Subcutaneous adipose tissue (tissue), 4 donors: Measurements from ENCODE around the gene EEFSEC. TPM values are rescaled to one million over a fixed set of nuclear protein-coding genes. Genes with fewer than 3 reads are reported as not detected.

Experiments used
- CTCF ChIP-seq: fragments of 450-650 bp; IDR thresholded peaks from one replicate; pipeline ENCODE4 v1.5.1; 2016; ENCODE audit warnings: low read depth, mild to moderate bottlenecking, control low read depth, antibody characterized with exemption, moderate library complexity
- total RNA-seq, 4 donors: library from RNA; depleted of rRNA; stranded (reverse); fragments of >200 nt; gene quantifications; one replicate each; pipeline ENCODE4 v1.1.0, GENCODE V29; 2016

EEFSEC gene
- total RNA-seq, 4 donors from 2014 or later, result 13.7 to 26.9 (median 17.4) TPM

DNA sequence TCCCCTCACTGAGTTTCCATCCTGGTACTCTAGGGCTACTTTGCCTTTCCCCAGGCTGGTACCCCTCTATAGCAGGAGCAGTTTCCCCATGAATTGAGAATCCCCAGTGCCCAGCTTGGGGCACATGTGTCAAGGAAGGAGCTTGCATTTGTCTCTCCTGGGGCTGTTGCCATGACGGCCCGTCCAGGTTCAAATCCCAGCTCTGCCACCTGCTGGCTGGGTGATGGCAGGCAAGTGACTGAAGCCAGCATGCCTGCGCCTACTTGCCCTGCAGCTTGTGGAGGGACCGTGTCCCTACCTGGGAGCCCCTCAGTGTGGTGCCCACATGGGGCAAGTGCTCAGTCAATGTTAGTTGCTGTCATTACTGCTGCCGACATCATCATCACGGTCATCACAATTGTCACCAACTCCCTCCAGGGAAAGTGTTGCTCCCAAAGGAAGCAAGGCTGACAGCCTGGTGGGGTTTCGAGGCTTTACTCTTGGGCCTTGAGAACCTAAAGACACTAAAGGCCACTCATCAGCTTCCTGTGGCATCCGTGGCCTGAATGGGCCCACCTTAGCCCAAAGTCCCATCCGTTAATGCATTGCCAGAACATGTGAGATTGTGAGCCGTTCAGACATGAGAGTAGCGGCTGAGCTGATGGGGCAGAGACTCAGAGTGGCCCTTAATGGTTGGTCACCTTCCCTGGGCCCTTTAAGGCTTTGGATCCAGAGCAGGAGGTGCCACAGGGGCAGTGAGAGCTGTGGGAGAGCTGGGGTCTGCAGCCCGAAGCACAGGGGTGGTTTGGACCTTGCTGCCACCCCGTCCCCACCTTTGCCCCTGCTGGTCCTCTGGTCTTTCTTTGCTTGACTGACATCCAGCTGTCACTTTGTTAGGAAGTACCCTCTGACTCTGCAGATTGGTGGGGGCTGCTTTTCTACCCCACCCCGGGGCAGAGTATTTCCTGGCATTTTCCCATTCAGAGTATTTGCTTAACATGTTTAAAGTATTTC is 169.0 kb downstream of the EEFSEC start:
- no peak for TF ChIP-seq CTCF

GRCh38 chr3:128323206-128324081 is 170.2 kb downstream of the EEFSEC start:
- no peak for TF ChIP-seq CTCF

- TF ChIP-seq CTCF, result no peak
Measured at GRCh38 chr3:128324911-128325592, 171.8 kb downstream of the EEFSEC start.

DNA sequence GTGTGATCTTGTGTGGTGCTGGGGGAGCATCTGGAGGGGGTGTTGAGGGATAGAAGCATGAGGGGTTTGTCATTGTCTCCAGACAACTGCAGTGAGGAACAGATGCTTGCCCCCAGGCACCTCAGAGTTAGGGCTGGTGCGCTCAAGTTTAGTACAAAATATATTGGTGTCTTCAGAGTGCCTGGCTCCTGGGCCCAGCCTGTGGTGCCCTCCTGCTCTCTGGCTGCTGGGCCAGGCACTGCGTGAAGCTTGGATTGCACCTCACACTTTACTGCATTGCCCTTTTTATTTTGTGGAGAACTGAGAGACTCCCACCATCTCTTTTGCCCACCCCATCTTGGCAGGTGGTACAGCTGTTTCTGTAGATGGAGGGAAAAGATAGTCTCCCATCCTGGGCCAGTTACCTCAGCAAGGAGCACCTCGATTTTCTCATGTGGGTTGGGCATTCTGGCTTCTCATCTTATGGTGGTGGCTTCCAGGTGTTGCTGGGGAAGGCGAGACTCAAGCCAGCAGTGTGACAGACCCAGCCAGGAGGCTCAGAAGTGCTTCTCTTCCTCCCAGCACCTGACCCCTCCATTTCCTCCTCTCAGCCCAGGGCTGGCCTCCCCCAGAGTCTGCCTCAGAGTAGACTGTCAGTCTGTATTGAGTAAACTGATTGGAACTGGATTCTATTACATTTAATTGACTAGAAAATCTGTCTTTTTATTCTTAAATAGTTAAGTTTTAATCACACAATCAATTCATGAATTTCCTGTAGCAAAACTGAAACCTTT is 173.0 kb downstream of the EEFSEC start:
- TF ChIP-seq CTCF, result no peak

- no peak for TF ChIP-seq CTCF
Measured at GRCh38 chr3:128327606-128328031, 174.3 kb downstream of the EEFSEC start.

DNA sequence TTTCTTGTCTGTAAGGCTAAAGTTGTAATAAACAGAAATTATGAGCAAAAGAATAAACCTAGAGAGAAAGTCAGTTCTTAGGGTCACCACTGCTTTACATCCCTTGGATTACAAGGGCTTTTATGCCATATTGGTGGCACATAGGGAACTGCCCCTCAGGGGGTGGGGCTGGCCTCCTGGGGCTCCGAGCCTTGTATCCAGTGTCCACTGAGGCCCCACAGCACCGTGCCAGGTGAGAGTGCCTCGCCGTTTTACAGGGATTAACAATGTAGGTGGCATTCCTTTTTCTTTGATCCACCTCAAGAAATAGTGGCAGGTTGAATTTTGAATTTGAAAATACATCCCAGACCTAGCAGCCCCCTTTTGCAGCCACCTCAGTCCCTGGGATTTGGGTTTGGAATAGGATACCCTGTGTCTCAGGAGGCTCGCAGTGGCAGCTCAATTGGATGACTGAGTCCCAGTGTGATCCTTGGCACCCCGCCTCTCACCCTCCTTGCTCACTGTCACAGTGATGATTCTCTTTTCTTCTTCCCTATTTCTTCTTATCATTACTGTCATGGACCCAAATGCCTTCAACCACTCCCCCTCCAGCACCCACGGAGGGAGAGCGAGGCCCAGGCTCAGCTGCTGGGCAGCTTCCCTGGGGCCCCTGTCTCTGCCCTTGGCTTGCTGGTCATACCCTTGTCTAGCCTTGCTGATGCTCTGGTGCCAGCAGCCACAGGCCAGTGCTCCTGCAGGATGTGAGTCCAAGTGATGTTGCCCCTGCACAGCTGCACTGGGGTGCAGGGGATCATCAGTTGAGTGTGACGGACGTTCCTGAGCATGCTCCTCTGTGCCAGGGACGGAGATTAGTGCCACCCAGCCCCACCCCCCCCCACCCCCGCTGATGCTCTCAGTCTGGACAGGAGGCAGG is 175.5 kb downstream of the EEFSEC start:
- TF ChIP-seq CTCF, result no peak
